Testis (tissue), 3 donors: ENCODE results near the gene GP2. TPM values are rescaled to one million over a fixed set of nuclear protein-coding genes. Genes with fewer than 3 reads are reported as not detected.

Source experiments
- DNase-seq: peaks from one replicate; pipeline ENCODE4 v3.0.0-alpha.2; 2019
- H3K27ac ChIP-seq, 2 donors: fragments of 200-600 bp; sonication (generic); one replicate each; pipeline ENCODE4 v1.5.1; 2019
- H3K27me3 ChIP-seq: fragments of 200-600 bp; sonication (generic); one replicate; pipeline ENCODE4 v1.5.1; 2019
- H3K36me3 ChIP-seq: fragments of 200-600 bp; sonication (generic); one replicate; pipeline ENCODE4 v1.5.1; 2017; ENCODE audit warnings: low read depth; ENCODE audit errors: missing control alignments
- H3K4me1 ChIP-seq: fragments of 200-600 bp; sonication (generic); one replicate; pipeline ENCODE4 v1.5.1; 2019
- H3K4me3 ChIP-seq, 2 donors: fragments of 200-600 bp; sonication (generic); one replicate each; pipeline ENCODE4 v1.5.1; 2017 to 2019
- H3K9me3 ChIP-seq: fragments of 200-600 bp; sonication (generic); one replicate; pipeline ENCODE4 v1.5.1; 2017
- POLR2A ChIP-seq: fragments of 450-650 bp; IDR thresholded peaks from one replicate; pipeline ENCODE4 v1.6.1; 2017; ENCODE audit warnings: antibody characterized with exemption, mild to moderate bottlenecking, moderate library complexity
- WGBS, 2 donors: methylation state at CpG; one replicate each; pipeline ENCODE4 v1.1.5; 2018; 5-methylcytosine and 5-hydroxymethylcytosine counted together
- intact Hi-C: fragments of 100-400 bp; cut with DNase I; formaldehyde crosslinking; loops from one replicate; pipeline ENCODE4 v1.15.1; 2023; ENCODE audit warnings: low total_unique reads
- polyA plus RNA-seq: library from polyadenylated mRNA; stranded (reverse); fragments of 350-450 nt; fragmentation: Illumina TruSeq; extraction: RNeasy Lipid Tissue Mini Kit (QIAGEN cat#74804); gene quantifications from one replicate; pipeline ENCODE4 v1.2.3, GENCODE V29; 2014; ENCODE audit warnings: low read depth, low replicate concordance; ENCODE audit not compliant: insufficient read depth
- total RNA-seq, 2 donors: library from RNA; depleted of rRNA; stranded (reverse); fragments of >200 nt; gene quantifications; one replicate each; pipeline ENCODE4 v1.2.3, GENCODE V29; 2016
- TF ChIP-seq, protein P1 (sequence below), 3 experiments: fragments of 450-650 bp in 2 of 3; fragments of 200-600 bp in 1 of 3; sonication (generic) in 1 of 3; IDR thresholded peaks; one replicate each; pipeline ENCODE4 v1.5.1; 2016 to 2019; ENCODE audit warnings: antibody characterized with exemption in 3 of 3, mild to moderate bottlenecking in 2 of 3, moderate library complexity in 1 of 3

Gene GP2
- total and polyA plus RNA-seq, 3 donors from 2014 or later, result 0.31 to 0.56 (median 0.45) TPM

DNA sequence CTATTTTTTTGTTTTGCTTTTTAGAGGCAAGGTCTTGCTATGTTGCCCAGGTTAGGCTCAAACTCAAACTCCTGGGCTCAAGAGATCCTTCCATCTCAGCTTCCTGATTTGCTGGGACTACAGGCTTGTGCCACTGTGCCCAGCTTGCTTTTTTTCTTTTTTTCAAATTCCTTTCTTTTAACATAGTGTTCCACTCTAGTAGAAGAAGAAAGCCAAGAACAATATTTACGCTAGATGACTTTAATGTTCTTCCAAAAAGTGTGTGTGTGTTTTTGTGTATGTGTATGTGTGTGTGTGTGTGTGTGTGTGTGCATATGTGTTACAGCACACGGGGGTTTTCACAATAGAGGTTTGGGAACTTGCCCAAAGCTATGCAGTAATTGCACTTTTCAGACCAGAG lies 35.9 kb upstream of the GP2 start:
- no peak overlapping the region for H3K4me3 ChIP-seq
- intact Hi-C loops, result no loop called here
- whole genome bisulfite sequencing, 2 donors, result 52 to 71% methylated on average over 2 of the region's 2 CpGs
- H3K27me3 ChIP-seq, result no peaks in the 10 kb centered on the region
- no peaks in the 10 kb centered on the region for H3K36me3 ChIP-seq
- H3K27ac ChIP-seq, result no peak overlapping the region
- H3K9me3 ChIP-seq, result no peaks in the 10 kb centered on the region
- TF ChIP-seq, protein P1, sequence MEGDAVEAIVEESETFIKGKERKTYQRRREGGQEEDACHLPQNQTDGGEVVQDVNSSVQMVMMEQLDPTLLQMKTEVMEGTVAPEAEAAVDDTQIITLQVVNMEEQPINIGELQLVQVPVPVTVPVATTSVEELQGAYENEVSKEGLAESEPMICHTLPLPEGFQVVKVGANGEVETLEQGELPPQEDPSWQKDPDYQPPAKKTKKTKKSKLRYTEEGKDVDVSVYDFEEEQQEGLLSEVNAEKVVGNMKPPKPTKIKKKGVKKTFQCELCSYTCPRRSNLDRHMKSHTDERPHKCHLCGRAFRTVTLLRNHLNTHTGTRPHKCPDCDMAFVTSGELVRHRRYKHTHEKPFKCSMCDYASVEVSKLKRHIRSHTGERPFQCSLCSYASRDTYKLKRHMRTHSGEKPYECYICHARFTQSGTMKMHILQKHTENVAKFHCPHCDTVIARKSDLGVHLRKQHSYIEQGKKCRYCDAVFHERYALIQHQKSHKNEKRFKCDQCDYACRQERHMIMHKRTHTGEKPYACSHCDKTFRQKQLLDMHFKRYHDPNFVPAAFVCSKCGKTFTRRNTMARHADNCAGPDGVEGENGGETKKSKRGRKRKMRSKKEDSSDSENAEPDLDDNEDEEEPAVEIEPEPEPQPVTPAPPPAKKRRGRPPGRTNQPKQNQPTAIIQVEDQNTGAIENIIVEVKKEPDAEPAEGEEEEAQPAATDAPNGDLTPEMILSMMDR (IDR thresholded peaks at IDR 0.05), result no peak
- no peak for TF ChIP-seq POLR2A
- no peaks in the 10 kb centered on the region for H3K4me1 ChIP-seq
- no peak for DNase-seq

DNA sequence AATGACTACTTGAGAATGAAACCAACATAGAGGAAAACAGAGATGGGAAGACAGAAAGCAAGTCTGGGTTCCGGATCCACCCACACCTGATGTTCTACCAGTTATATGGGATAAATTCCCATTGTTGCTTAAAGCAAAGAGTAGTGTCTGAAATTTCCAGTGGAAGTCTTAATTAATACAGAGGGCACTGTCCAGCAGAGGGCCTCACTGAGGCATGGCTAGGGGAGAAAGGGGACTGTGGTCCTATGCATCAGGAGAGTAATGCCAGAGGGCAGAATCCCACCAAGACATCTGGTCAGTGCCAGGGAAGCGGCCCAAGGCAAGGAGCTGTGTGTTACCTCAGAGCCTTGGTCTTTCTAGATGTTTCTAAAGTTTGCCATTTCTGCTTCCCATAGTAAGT lies 32.7 kb upstream of the GP2 start:
- no peak for TF ChIP-seq POLR2A
- TF ChIP-seq, protein P1 (IDR thresholded peaks at IDR 0.05), result peak in 1 of 3 experiments; percentile 20
- peak; percentile 24 for DNase-seq
- no peak overlapping the region for H3K27ac ChIP-seq
- intact Hi-C loops, result no loop called here
- H3K27me3 ChIP-seq, result no peaks in the 10 kb centered on the region
- no peak overlapping the region for H3K4me3 ChIP-seq
- no peaks in the 10 kb centered on the region for H3K9me3 ChIP-seq
- 66 to 70% methylated on average over 2 of the region's 2 CpGs for WGBS, 2 donors
- no peaks in the 10 kb centered on the region for H3K4me1 ChIP-seq
- H3K36me3 ChIP-seq, result no peaks in the 10 kb centered on the region

- TF ChIP-seq POLR2A, result no peak
- TF ChIP-seq, protein P1 (IDR thresholded peaks at IDR 0.05), result no peak
- Histone ChIP-seq H3K27me3 (no peaks in the 10 kb centered on the region), H3K27ac (no peak overlapping the region), H3K9me3 (no peaks in the 10 kb centered on the region), H3K4me3 (no peak overlapping the region), H3K4me1 (no peaks in the 10 kb centered on the region), H3K36me3 (no peaks in the 10 kb centered on the region)
- intact Hi-C loops, result no loop called here
- 79 to 81% methylated on average over 7 of the region's 7 CpGs for WGBS, 2 donors
- no peak for DNase-seq
Observed at GRCh38 chr16:20355114-20355782, 27.9 kb upstream of the GP2 start.

GRCh38 chr16:20353379-20353778 lies 26.1 kb upstream of the GP2 start:
- Histone ChIP-seq H3K9me3 (no peaks in the 10 kb centered on the region), H3K27me3 (no peaks in the 10 kb centered on the region), H3K4me3 (no peak overlapping the region), H3K4me1 (no peaks in the 10 kb centered on the region), H3K27ac (no peak overlapping the region), H3K36me3 (no peaks in the 10 kb centered on the region)
- DNase-seq, result no peak
- intact Hi-C loops, result no loop called here
- no peak for TF ChIP-seq POLR2A
- TF ChIP-seq, protein P1 (IDR thresholded peaks at IDR 0.05), result no peak

DNA sequence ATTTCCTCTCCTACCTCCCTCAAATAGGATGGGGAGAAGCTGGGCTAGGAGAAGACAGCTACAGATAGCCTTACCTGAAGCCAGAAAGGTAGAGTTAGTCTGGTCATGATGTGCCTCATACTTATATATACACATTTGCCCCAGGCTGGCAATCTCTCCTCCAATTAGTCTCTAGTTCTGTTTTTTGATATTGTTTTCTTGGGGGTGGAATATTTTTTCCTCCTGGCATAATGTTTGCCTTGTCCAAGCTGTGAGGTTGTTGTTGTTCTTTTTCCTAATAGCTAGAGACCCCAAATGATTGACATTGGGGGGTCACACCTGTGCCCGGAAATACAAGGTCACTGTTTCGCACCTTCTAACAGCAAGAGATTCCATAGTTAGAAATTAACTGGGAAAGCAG lies 25.3 kb upstream of the GP2 start, which contains the start of gene UMOD:
Gene UMOD (minus strand): TSS at position 101 of the 400 bp plus-strand sequence. CDS start 1,978 bp downstream, outside the sequence.
- no peak for DNase-seq
- Histone ChIP-seq H3K4me1 (no peaks in the 10 kb centered on the region), H3K9me3 (no peaks in the 10 kb centered on the region), H3K4me3 (no peak within 1 kb of the TSS), H3K27me3 (no peaks in the 10 kb centered on the region), H3K36me3 (no peaks in the 10 kb centered on the region), H3K27ac (no peak within 1 kb of the TSS)
- TF ChIP-seq POLR2A, result no peak
- TF ChIP-seq, protein P1 (IDR thresholded peaks at IDR 0.05), result no peak
- WGBS, 2 donors, result 83 to 94% methylated on average over 2 of the region's 2 CpGs
- intact Hi-C loops, result no loop called here
